Ovary (tissue), 9 donors: ENCODE measurements around the gene CNKSR3. TPM values are rescaled to one million over a fixed set of nuclear protein-coding genes. Genes with fewer than 3 reads are reported as not detected.

ENCODE experiments used
- DNase-seq, 5 donors: peaks; one replicate each; pipeline ENCODE4 v3.0.0-alpha.2; 2019 to 2020
- H3K27ac ChIP-seq, 2 donors: fragments of 200-600 bp; one replicate each; pipeline versions ENCODE4 v1.5.1 to v1.8.0; 2019 to 2022
- H3K27me3 ChIP-seq: fragments of 200-600 bp; one replicate; pipeline ENCODE4 v1.8.0; 2022
- H3K36me3 ChIP-seq: fragments of 200-600 bp; sonication (generic); one replicate; pipeline ENCODE4 v1.5.1; 2019
- H3K4me1 ChIP-seq: one replicate; pipeline ENCODE4 v1.8.1; 2013; ENCODE audit warnings: mild to moderate bottlenecking, moderate library complexity; ENCODE audit not compliant: insufficient read depth
- H3K4me3 ChIP-seq: fragments of 200-600 bp; sonication (generic); one replicate; pipeline ENCODE4 v1.5.1; 2017
- H3K9me3 ChIP-seq, 2 donors: fragments of 200-600 bp in 1 of 2; sonication (generic) in 1 of 2; one replicate each; pipeline versions ENCODE4 v1.5.1 to v1.8.1; 2013 to 2019; ENCODE audit warnings: mild to moderate bottlenecking in 1 of 2, moderate library complexity in 1 of 2
- CTCF ChIP-seq, 3 donors: fragments of 450-650 bp in 2 of 3; fragments of 200-600 bp in 1 of 3; IDR thresholded peaks; one replicate each; pipeline versions ENCODE4 v1.5.1 to v1.8.0; 2016 to 2022; ENCODE audit warnings: antibody characterized with exemption in 3 of 3, mild to moderate bottlenecking in 1 of 3
- EP300 ChIP-seq: sonication (generic); formaldehyde crosslinking; IDR thresholded peaks from one replicate; pipeline ENCODE4 v1.6.1; 2017; ENCODE audit warnings: antibody characterized with exemption
- POLR2A ChIP-seq: fragments of 450-650 bp; IDR thresholded peaks from one replicate; pipeline ENCODE4 v1.6.1; 2017; ENCODE audit warnings: antibody characterized with exemption, mild to moderate bottlenecking, moderate library complexity
- WGBS, 3 donors: extraction: QIAGEN DNeasy Blood & Tissue Kit in 1 of 3; methylation state at CpG; one replicate each; pipeline versions ENCODE4 v1.1.5 to v1.1.7; 2013 to 2017; 5-methylcytosine and 5-hydroxymethylcytosine counted together
- intact Hi-C, 4 donors: fragments of 100-400 bp; cut with DNase I; formaldehyde crosslinking; loops; one replicate each; pipeline versions ENCODE4 v1.11.0 to v1.15.1; 2022 to 2023
- polyA plus RNA-seq, 2 donors: library from polyadenylated mRNA; stranded (reverse); fragments of 200-250 nt in 1 of 2; fragments of 350-450 nt in 1 of 2; fragmentation: Illumina TruSeq in 1 of 2; extraction: RNeasy Lipid Tissue Mini Kit (QIAGEN cat#74804) in 1 of 2; gene quantifications; one replicate each; pipeline ENCODE4 v1.2.3, GENCODE V29; 2013 to 2014
- total RNA-seq, 7 donors: library from RNA; depleted of rRNA in 2 of 7; stranded (reverse); fragments of >200 nt in 2 of 7; fragmentation: NEBNext Ultra II Directional in 3 of 7; extraction: Animal tissue kit (Norgen Biotek cat#: 25700) in 3 of 7; gene quantifications; one replicate each; pipeline versions ENCODE4 v1.1.0 to v1.2.4, GENCODE V29; 2016 to 2023
- donor health status: DM: no; HTN: no; CAD: no; lungs with moderate emphysema.
- donor health status: DM: no; HTN: no; CAD: no.
- donor health status: Bipolar disorder and iron deficiency.
- donor health status: DM: yes; HTN: yes; CAD: no.
- donor health status: DM: no; HTN: no; CAD: no.
- donor health status: DM: yes; HTN: yes; CAD: no.

Gene CNKSR3
- total and polyA plus RNA-seq, 9 donors: 8.6 to 16.7 (median 13.4) TPM

- no peaks in the 10 kb centered on the region for H3K9me3 ChIP-seq
- no peak overlapping the region for H3K27ac ChIP-seq
- no peak for DNase-seq
- WGBS, 3 donors: 82 to 88% (median 84%) methylated on average over 8 of the region's 8 CpGs
- no peak overlapping the region for H3K4me3 ChIP-seq
- no peaks in the 10 kb centered on the region for H3K4me1 ChIP-seq
- H3K27me3 ChIP-seq: no peaks in the 10 kb centered on the region
- TF ChIP-seq POLR2A (no peak), CTCF (IDR thresholded peaks at IDR 0.05) (no peak), EP300 (no peak)
- no peaks in the 10 kb centered on the region for H3K36me3 ChIP-seq
- intact Hi-C loops: no loop called here
Measured at GRCh38 chr6:154382740-154383139, 127.7 kb downstream of the CNKSR3 start.

- Histone ChIP-seq H3K27me3 (no peaks in the 10 kb centered on the region), H3K36me3 (no peaks in the 10 kb centered on the region), H3K4me1 (no peaks in the 10 kb centered on the region), H3K27ac (no peak overlapping the region), H3K9me3 (no peaks in the 10 kb centered on the region), H3K4me3 (no peak overlapping the region)
- intact Hi-C loops: no loop called here
- 92 to 97% (median 95%) methylated on average over 4 of the region's 4 CpGs for WGBS, 3 donors
- TF ChIP-seq EP300 (no peak), POLR2A (no peak), CTCF (IDR thresholded peaks at IDR 0.05) (no peak)
- DNase-seq: no peak
Measured at GRCh38 chr6:154381548-154381947, 128.9 kb downstream of the CNKSR3 start.

GRCh38 chr6:154380741-154381140, 129.7 kb downstream of the CNKSR3 start:
- TF ChIP-seq POLR2A: no peak
- no peak for TF ChIP-seq CTCF (IDR thresholded peaks at IDR 0.05)
- TF ChIP-seq EP300: no peak

GRCh38 chr6:154379585-154379984, 130.9 kb downstream of the CNKSR3 start:
- TF ChIP-seq CTCF (IDR thresholded peaks at IDR 0.05): no peak
- no peak for TF ChIP-seq POLR2A
- TF ChIP-seq EP300: no peak
- Histone ChIP-seq H3K4me3 (no peak overlapping the region), H3K27me3 (no peaks in the 10 kb centered on the region), H3K27ac (no peak overlapping the region), H3K9me3 (no peaks in the 10 kb centered on the region), H3K36me3 (no peaks in the 10 kb centered on the region), H3K4me1 (no peaks in the 10 kb centered on the region)
- WGBS, 3 donors: 96 to 98% (median 97%) methylated on average over 3 of the region's 3 CpGs
- no peak for DNase-seq
- intact Hi-C loops: no loop called here

More at GRCh38 chr6:154380741-154381140, 129.7 kb downstream of the CNKSR3 start:
- intact Hi-C loops: no loop called here
- no peaks in the 10 kb centered on the region for H3K9me3 ChIP-seq
- no peak overlapping the region for H3K4me3 ChIP-seq
- H3K4me1 ChIP-seq: no peaks in the 10 kb centered on the region
- no peaks in the 10 kb centered on the region for H3K36me3 ChIP-seq
- no peak overlapping the region for H3K27ac ChIP-seq
- no peak for DNase-seq
- 16 to 26% (median 23%) methylated on average over 2 of the region's 2 CpGs for WGBS, 3 donors
- no peaks in the 10 kb centered on the region for H3K27me3 ChIP-seq

GRCh38 chr6:154378518-154378917, 132.0 kb downstream of the CNKSR3 start:
- intact Hi-C loops: no loop called here
- Histone ChIP-seq H3K27me3 (no peaks in the 10 kb centered on the region), H3K9me3 (no peaks in the 10 kb centered on the region), H3K4me1 (no peaks in the 10 kb centered on the region), H3K4me3 (no peak overlapping the region), H3K36me3 (no peaks in the 10 kb centered on the region), H3K27ac (no peak overlapping the region)
- no peak for DNase-seq
- TF ChIP-seq EP300 (no peak), CTCF (IDR thresholded peaks at IDR 0.05) (no peak), POLR2A (no peak)
- WGBS, 3 donors: 89 to 95% (median 93%) methylated on average over 2 of the region's 2 CpGs
